Liver (tissue), 3 donors: ENCODE measurements around the gene TCF12.

Source experiments
- ATF3 ChIP-seq: IDR thresholded peaks from 2 replicates; pipeline ENCODE4 v1.6.1; 2016; ENCODE audit warnings: antibody characterized with exemption
- CTCF ChIP-seq: fragments of 150-350 bp; IDR thresholded peaks from 2 replicates; pipeline ENCODE4 v1.5.1; 2017; ENCODE audit warnings: improper control_type of control experiment, low read depth, low read length; ENCODE audit not compliant: missing input control
- GABPA ChIP-seq, 2 donors: IDR thresholded peaks in 1 of 2; conservative IDR thresholded peaks in 1 of 2; 2 replicates each; pipeline ENCODE4 v1.6.1; 2016; ENCODE audit warnings: antibody characterized with exemption in 2 of 2, mild to moderate bottlenecking in 1 of 2, moderate library complexity in 1 of 2
- HNF4G ChIP-seq: IDR thresholded peaks from 2 replicates; pipeline ENCODE4 v1.6.1; 2016; ENCODE audit warnings: antibody characterized with exemption
- JUND ChIP-seq, 2 donors: IDR thresholded peaks; 2 replicates each; pipeline ENCODE4 v1.6.1; 2016; ENCODE audit warnings: antibody characterized with exemption in 2 of 2
- MAX ChIP-seq: IDR thresholded peaks from 2 replicates; pipeline ENCODE4 v1.6.1; 2016; ENCODE audit warnings: antibody characterized with exemption
- RAD21 ChIP-seq, 2 donors: IDR thresholded peaks; 2 replicates each; pipeline ENCODE4 v1.6.1; 2016; ENCODE audit warnings: antibody characterized with exemption in 2 of 2, mild to moderate bottlenecking in 2 of 2
- REST ChIP-seq: IDR thresholded peaks from 2 replicates; pipeline ENCODE4 v1.6.1; 2016; ENCODE audit warnings: antibody characterized with exemption, mild to moderate bottlenecking
- SP1 ChIP-seq: IDR thresholded peaks from 2 replicates; pipeline ENCODE4 v1.6.1; 2018; ENCODE audit warnings: antibody characterized with exemption, mild to moderate bottlenecking
- TAF1 ChIP-seq: conservative IDR thresholded peaks from 2 replicates; pipeline ENCODE4 v1.6.1; 2016; ENCODE audit warnings: antibody characterized with exemption, mild to moderate bottlenecking
- YY1 ChIP-seq: IDR thresholded peaks from 2 replicates; pipeline ENCODE4 v1.6.1; 2016; ENCODE audit warnings: antibody characterized with exemption, mild to moderate bottlenecking
- donor health status: healthy.
- donor health status: healthy.

DNA sequence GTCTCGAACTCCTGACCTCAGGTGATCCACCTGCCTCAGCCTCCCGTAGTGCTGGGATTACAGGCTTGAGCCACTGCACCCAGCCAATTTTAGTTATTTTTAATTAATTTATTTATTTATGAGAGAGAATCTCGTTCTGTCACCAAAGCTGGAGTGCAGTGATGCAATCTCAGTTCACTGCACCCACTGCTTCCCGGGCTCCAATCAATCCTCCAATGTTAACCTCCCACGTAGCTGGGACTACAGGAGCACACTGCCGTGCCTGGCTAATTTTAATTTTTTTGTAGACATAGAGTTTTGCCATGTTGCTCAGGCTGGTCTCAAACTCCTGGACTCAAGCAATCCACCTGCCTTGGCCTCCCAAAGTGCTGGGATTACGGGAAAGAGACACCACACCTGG is 137.9 kb downstream of the TCF12 start:
- TF ChIP-seq YY1 (no peak), CTCF (no peak), SP1 (no peak), ATF3 (no peak), REST (no peak), GABPA (IDR thresholded peaks at IDR 0.05 in 1 of 2, conservative IDR thresholded peaks at IDR 0.05 in 1 of 2) (no peak), TAF1 (no peak), MAX (no peak), RAD21 (IDR thresholded peaks at IDR 0.05) (no peak), JUND (IDR thresholded peaks at IDR 0.05) (no peak), HNF4G (no peak)
